ENCODE measurements around the gene HAAO.

- TF ChIP-seq CTCF (IDR thresholded peaks at IDR 0.05), result no peak
- TF ChIP-seq REST (IDR thresholded peaks at IDR 0.05; ENCODE audit: insufficient read depth in 1 of 2, low read depth in 2 of 2, low read length in 1 of 2), result no peak
- no peak for TF ChIP-seq POLR2AphosphoS5 (IDR thresholded peaks at IDR 0.05; ENCODE audit: low read depth, low read length)
These were observed 1.2 kb upstream of the HAAO start for GRCh38 chr2:42793334-42794270.
